ENCODE measurements around the gene HHIPL1.
"Not testable (repeated sequence)": the region's sequence is repeated elsewhere in the genome, so short reads cannot be mapped to it uniquely, and the experiment has no call there.

HHIPL1 gene

DNA sequence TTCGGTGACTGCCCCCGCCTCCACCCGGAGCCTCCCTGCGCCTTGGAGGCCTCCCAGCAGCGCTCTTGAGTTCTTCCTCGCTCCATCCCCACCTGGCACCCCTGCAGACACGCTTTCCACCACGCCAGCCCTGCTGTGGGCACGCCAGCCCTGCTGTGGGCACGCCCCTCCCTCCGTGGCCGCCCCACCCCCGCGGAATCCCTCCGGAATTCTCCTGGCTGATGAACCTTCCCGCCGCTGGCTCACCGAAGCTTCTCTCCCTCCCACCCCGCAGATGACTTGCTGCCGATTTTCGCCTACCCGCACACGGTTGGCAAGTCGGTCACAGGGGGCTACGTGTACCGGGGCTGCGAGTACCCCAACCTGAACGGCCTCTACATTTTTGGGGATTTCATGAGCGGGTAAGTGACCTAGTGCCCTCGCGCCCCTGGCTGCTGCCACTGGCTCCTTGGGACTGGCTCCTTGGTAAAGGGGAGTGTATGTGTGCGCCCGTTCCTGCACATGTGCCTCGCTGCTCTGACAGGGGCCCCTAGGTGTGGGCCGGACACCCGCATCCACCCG is 15.2 kb downstream of the HHIPL1 start:
- no peak for DNase-seq (ENCODE audit: low read depth in 2 of 2)

DNA sequence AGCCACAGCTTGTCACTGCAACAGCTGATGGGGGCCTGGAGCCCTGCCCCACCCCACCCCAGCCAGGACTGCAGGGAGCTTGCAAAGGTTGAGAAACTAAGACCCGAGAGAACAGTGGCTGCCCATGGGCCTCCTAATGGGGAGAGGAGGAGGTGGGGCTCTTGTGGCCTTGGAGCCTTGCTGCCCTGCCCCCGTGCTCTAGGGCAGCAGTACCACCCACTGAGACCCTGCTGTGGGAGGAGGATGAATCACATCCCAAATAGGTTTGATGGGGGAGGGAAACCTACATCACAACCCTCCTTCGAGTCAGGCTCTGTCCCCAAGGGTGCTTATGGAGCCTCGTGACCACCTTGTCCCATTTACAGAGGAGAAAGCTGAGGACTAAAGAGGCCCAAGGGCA is 15.9 kb downstream of the HHIPL1 start:
- DNase-seq (ENCODE audit: low read depth in 2 of 2), result no peak

DNA sequence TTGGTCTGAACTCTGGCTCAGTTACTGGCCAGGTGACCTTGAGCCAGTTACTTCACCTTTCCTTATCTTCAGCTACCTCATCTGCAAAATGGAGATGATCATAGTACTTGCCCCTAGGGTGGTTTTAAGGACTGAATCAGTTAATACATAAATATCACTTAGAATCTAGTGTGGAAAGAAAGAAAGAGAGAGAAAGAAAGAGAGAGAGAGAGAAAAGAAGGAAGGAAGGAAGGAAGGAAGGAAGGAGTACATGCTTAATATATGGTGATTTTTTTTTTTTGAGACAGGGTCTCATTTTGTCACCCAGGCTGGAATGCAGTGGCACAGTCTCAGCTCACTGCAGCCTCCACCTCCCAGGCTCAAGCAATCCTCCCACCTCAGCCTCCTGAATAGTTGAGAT is 16.3 kb downstream of the HHIPL1 start:
- DNase-seq (ENCODE audit: low read depth in 2 of 2), result not testable (repeated sequence)

DNA sequence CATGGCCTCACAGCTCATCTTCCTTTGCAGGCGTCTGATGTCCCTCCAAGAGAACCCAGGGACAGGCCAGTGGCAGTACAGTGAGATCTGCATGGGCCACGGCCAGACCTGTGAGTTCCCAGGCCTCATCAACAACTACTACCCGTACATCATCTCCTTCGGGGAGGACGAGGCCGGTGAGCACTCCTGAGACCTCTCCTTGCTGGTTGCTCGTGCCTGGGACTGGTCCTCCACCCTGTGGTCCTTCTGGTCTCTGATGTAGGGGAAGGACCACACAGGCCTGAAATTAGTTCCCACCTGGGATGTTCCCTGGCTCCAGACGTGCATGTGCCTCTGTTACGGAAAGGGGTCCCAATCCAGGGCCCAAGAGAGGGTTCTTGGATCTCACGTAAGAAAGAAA is 17.9 kb downstream of the HHIPL1 start:
- DNase-seq (ENCODE audit: low read depth in 2 of 2), result no peak

DNA sequence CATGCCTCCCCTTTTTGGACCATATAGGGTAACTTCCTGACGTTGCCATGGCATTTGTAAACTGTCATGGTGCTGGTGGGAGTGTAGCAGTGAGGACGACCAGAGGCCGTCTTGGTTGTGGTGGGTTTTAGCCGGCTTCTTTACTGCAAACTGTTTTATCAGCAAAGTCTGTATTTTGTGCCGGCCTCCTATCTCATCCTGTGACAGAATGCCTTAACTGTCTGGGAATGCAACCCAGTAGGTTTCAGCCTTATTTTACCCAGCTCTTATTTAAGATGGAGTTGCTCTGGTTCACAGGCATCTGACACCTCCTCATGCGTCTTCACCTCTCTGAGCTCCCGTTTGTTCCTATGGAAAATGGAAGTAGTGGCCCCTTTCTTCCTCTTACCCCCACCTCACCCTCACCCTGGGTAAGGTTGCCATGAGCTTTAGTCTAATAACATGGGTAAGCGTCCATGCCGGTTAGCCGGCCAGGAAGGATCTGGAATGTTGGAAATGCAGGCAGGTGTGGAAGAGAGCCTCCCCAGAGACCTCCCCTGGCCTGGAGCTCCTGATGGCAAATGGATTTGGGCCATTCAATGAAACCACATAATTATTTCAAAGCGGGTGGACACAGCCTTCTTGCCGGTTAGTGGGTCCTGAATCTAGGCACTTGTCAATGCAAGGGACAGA is 18.6 kb downstream of the HHIPL1 start:
- DNase-seq (ENCODE audit: low read depth in 2 of 2), result no peak

DNA sequence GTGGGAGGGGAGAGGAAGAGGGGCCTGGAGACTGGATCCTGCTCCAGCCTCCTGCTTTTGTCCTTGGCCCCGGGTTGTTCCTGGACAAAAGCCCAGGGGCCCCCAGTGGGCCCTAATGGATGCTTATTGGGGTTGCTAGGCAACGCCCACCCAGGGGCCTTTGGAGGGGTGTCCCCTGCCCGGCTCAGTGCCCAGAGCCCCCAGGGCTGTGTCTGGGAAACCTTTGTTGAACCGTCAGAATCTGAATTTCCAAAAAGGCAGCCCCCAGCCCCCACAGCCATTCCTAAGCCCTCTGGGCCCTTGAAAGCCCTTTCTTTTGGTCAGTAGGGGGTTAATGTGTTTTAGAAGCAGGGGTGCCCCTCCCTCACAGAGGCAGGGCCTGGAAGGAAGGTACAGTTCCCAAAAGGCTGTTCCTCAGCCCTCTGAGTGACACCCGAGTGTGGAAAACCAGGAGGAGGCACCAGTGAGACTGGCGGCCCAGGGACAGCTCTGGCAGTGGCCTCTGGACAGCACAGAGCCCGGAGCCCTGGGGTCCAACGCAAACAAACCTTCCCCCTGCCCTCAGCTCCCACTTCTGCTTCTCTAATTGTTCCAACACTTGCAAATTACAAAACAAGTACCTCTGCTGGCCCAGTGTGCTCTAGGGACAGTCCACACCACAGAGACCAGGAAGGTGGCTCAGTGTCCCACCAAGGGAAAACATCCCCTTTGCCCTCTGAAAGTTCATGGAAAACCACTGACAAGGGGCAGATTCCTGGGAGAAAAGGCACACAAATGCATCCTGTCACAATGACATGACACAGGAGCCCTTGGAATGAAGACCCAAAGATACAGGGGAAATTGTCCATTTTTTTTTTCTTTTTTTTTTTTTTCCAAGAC is 19.4 kb downstream of the HHIPL1 start:
- no peak for DNase-seq (ENCODE audit: low read depth in 2 of 2)

DNA sequence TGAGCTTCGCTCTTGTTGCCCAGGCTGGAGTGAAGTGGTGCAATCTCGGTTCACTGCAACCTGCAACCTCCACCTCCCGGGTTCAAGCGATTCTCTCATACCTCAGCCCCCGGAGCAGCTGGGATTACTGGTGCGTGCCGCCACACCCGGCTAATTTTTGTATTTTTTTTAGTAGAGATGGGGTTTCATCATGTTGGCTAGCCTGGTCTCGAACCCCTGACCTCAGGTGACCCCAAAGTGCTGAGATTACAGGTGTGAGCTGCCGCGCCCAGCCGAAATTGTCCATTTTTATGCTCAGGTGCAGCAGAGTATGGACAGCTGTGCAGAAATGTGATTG is 20.0 kb downstream of the HHIPL1 start:
- DNase-seq (ENCODE audit: low read depth in 2 of 2), result no peak

DNA sequence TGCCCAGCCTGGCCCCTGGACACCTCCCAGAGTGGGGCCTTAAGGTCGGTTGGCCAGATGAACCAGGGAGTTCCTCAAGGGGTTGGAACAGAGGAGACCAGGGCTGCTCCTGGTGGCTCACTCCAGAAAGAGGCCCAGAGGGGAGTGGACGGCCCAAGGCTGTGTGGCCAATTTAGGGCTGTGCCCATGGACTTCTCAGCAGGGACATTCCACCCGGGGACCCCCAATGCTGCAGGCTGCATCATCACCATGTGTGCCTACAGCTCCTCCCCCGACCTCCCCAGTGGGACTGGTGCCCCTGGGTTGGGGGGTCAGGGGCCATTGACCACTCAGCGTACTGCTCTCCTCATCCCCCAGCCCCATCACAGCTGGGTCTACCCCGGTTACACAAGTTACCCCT is 21.6 kb downstream of the HHIPL1 start:
- no peak for DNase-seq (ENCODE audit: low read depth in 2 of 2)

DNA sequence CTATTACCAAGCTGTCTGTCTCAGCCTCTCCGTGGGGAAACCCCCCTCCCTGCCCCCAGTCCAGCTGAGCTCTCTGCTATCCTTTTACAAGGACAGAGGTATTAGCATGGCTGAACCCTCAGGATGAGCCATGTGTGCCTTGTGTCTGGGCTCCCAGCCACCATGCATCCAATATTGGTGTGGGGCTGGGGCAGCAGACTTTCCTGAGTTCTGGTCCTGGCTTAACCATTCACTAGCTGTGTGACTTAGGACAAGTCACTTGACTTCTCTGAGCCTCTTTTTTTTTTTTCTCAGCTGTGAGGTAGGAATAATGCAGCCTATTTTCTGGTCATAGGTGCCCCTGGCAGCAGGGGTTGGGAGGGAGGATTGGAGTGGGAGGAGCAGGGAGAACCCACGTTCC is 22.1 kb downstream of the HHIPL1 start:
- no peak for DNase-seq (ENCODE audit: low read depth in 2 of 2)

DNA sequence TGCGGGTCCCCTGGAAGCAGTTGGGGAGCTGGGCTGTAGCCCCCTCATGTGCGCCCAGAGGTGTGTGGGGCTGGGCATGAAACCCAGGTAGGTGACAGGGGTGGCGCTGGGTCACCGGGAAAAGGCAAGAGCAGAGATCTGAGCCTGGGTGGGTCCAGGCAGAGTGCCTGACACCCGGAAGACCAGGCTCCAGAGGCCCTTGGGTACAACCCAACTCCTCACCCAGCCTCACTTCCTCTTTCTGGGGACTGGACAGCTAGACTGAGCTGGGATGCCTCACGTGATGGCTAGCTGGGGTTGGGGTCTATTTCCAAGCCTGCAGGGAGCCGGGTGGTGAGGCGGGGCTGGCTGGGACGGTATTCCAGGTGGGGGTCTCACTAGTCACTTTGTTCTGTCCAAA is 22.9 kb downstream of the HHIPL1 start:
- DNase-seq (ENCODE audit: low read depth in 2 of 2), result no peak

DNA sequence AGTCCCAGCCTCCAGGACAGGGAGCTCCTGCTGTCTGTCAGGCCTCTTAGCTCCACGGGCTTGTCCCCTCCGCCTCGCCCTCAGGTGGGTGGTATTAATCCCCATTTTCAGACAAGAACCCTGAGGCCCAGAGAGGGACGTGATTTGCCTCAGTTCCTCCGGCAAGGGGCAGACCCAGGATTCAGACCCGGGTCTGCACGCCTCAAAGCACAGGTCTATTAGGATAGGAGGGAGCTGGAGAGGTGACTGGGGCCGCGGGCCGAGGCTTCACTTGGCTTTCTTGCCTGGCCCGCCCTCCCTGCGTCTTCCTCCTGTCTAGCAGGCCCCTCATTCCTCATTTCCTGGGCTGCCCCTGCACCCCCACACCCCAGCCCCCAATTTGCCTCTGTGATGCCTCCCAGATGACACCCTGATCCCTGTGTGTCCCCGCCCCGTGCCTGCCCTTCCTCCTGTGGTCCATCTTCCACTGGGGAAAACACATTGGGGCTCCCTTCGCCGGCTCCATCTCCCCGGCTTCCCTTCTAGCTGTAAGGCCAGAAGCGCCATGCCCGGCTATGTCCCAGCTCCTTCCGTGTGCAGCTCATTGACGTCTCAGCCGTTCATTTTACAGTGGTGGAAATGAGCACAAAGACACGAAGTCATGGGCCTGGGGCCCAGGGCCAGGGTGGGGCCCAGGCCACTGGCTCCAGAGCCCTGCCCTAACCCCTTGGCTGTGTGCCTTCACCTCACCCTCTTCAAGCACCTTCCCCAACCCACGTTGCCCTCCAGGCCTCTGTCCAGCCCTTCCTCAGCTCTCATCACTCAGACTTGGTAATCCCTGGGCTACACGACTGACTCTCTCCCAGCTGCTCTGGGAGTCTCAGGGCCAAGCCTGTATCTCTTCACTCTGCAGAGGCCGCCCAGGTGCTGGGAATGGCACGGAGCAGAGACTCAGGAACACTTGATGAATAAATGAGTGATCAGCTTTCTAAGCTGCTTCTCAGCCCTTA is 23.7 kb downstream of the HHIPL1 start:
- no peak for DNase-seq (ENCODE audit: low read depth in 2 of 2)

DNA sequence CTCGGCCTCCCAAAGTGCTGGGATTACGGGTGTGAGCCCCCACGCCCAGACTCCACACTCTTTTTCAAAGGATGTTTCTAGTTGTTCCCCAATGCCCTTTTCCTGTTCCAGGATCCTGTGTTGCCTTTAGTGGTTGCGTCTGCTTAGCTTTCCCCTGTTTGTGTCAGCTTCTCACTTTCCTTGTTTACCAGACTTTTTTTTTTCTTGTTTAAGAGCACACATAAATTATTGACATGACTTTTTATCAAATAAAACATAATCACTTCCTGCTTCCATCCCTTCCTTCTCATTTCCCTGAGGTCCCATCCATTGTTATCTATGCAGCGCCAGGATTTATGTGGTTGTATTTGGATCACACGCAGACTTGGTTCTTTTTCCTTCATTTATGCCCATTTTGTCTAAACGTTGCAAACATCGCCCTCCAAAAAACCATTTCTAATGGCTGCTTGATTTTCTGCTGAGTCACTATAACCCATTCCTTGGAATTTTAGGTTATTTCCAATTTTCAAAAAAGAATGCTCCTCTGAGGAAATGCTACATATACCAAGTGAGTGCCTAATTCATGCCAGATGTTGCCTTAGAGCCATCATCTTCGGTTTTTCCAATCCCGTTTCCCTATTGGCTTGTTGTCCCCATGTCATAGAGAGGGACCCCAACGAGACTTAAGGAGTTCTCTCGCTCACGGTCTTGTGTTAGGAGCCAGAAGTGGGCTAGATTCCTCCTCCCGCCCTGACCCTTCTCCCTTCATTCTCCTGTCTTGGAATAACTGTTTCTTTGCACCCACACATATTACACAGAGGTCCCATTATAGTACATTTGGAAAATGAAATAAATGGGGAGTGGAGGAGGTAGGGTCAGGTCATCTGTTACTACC is 25.7 kb downstream of the HHIPL1 start:
- no peak for DNase-seq (ENCODE audit: low read depth in 2 of 2)

DNA sequence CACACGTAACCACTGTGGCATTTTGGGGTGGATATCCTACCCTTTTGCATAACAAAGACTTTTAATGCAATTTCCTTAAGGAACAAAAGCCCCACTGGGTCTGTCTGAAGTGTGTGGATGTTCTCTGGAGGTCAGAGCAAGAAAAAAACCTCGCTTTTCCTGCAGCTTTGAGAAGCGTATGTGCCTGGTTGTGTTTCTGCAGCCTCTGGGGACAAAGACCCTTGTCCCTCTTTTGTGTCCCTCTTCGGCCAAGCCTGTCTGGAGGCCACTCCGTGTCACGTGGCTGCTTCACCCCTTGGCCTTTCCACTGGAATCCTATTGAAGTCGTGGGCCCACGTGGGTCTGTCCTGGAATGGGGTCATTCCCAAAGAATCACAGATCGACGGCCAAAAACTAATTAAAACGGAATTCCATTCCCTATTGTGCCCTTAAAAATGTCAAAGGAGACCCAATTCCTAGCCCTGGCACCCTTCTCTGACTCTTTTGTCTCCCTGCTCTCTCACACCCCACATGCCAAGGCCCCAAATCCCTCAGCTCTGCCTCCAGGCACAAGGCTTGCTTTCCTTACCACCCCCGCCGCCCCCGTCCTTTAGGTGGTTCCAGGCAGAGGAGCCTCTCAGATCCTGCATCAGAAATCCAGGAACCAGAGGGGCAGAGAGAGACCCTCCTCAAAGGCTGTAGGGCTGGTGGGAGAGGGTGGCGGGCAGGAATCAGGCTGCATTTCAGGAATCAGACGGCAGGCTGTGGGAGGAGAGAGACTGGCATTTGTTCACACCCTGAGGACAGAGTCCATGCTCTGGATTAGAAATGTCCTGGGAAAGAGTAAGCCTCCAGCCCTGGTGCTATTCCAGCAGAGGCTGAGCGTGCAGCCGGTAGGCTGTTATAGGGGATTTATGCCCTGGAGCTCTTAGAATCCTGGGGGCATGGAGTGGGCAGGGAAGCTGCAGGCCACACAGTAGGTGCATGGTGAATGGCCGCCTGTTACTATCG is 26.6 kb downstream of the HHIPL1 start:
- DNase-seq (ENCODE audit: low read depth in 2 of 2), result no peak

DNA sequence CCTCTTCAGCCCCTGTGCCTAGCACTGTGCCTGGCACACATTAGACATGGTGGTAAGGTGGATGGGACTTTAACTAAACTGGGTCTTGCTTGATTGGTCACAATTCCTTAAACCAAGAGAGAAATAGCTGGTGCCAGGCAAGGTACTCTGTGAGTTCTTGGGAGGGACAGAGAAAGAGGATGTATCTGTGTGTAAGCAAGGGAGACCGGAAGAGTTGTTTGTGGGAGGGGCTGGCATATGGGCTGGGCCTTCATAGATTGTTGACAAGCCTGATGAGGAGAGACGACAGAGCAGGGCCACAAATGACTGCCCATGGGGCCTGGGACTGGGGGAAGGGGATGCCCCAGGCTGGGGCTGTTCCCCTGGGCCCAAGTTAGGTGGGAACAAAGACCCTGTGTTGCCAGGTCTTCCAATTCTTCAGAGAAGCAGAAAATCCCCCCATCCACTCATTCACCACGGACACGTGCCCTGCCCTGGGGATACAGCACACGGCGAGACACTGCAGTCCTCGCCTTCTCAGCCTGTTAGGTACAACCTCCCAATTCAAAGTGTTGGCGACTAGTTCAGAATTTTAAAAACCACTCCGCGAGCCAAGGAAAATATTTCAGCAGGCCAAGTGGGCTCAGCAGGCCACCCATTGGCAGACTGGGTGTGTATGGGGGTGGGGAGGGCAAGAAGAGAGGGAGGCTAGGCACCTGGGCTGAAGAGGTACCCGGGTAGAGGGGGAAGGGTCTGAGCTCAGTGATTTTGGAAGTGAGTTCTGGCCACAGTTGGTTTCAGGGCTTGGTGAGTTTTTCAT is 27.8 kb downstream of the HHIPL1 start:
- no peak for DNase-seq (ENCODE audit: low read depth in 2 of 2)

DNA sequence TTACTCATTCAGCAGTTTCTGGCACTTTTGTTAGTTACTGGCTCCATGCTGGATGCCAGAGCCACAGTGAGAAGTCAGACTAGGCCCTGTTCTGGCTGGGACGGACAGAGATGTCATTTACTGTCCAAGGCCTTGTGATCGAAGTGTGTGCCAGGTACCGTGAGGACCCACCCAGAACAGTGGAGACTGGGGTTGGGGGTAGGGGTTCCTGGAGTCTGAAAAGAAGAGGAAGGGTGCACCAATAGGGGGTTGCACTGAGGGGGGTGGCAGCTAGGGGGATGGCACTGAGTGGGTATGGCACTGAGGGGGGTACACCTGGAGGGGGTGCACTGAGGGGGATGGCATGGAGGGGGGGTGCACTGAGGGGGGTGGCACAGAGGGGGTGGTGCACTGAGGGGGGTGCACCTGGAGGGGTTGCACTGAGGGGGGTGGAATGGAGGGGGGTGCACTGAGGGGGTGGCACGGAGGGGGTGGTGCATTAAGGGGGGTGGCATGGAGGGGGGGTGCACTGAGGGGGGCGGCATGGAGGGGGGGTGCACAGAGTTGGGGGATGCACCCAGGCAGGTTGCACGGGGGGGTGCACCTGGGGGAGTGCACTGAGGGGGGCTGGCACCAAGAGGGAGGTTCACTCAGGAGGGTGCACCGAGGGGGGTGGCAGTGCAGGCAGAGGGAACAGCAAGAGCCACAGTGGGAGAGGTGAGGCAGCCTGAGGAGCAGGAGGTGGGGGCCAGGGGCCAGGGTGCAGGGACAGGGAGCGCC is 28.6 kb downstream of the HHIPL1 start:
- no peak for DNase-seq (ENCODE audit: low read depth in 2 of 2)

DNA sequence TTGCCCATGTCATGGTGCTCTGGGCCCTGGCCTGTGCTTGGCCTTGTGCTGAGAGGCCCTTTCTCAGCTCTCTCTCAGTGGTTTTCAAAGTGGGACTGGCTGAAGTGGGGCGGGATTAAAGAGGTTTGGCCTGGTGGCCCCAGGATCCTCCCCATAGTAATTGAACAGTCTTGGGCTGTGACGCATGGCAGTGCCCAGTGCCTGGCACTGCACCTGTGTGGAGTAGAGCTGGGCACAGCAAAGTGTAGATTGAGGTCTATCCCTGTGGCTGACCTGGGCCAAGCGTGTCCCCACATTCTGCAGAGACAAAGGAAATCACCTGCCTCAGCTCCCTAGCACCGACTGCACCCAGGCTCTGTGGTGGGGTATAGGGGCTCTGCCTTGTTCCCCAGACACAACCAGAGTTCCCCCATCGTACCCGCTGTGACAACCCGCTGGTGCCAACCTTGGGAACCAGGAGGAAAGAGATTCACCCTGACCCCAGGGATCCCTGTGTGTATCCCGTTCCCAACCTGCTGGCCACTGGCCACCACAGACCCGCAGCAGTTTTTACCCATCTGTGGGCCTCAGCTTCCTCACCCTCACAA is 29.2 kb downstream of the HHIPL1 start:
- DNase-seq (ENCODE audit: low read depth in 2 of 2), result no peak

DNA sequence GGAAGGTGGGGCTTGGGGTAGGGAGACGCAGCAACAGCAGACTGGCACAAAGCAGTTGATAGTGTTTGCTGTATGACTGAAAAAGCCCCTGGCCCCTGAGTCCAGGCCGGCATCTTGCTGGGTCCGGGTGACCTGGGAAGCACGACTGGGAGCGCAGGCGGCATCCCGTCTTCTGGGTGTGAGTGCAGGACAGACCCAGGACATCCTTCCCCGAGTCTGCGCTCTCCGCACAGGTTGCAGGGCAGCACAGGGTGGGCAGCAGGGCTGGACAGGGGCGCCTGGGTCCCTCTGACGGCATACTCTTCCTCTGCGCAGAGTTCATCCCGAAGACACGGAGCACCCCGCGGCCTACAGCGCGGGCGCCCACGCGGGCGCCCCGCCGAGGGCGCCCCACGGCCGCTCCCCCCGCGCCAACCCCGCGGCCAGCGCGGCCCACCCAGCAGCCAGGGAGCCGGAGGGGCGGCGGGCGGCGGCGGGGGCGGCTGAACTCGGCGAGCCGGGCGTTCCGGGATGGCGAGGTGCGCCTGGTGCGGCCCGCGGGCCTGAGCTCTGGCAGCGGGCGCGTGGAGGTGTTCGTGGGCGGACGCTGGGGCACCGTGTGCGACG is 29.9 kb downstream of the HHIPL1 start:
- DNase-seq (ENCODE audit: low read depth in 2 of 2), result no peak
